ENCODE measurements around the gene ERFL.

DNA sequence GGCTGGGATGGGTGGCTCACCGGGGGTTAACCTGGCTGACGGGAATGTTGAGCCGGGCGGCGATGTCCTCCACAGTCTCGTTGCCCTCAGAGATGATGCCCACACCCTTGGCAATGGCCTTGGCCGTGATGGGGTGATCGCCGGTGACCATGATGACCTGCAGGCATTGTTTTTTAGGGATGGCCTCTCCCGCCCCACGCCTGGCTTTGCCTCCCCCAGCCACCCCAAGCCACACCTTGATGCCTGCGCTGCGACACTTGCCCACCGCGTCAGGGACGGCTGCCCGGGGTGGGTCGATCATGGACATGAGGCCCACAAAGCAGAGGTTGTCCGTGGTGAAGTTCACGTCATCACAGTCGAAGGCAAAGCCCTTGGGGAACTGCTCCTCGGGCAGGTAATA lies 49.7 kb upstream of the ERFL start:
- TF ChIP-seq EZH2 (IDR thresholded peaks at IDR 0.05; ENCODE audit: borderline replicate concordance, low read depth, low read length, severe bottlenecking): no peak
- TF ChIP-seq, protein P1, sequence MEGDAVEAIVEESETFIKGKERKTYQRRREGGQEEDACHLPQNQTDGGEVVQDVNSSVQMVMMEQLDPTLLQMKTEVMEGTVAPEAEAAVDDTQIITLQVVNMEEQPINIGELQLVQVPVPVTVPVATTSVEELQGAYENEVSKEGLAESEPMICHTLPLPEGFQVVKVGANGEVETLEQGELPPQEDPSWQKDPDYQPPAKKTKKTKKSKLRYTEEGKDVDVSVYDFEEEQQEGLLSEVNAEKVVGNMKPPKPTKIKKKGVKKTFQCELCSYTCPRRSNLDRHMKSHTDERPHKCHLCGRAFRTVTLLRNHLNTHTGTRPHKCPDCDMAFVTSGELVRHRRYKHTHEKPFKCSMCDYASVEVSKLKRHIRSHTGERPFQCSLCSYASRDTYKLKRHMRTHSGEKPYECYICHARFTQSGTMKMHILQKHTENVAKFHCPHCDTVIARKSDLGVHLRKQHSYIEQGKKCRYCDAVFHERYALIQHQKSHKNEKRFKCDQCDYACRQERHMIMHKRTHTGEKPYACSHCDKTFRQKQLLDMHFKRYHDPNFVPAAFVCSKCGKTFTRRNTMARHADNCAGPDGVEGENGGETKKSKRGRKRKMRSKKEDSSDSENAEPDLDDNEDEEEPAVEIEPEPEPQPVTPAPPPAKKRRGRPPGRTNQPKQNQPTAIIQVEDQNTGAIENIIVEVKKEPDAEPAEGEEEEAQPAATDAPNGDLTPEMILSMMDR (IDR thresholded peaks at IDR 0.05; ENCODE audit: borderline replicate concordance, extremely low read depth, low read length, poor library complexity, severe bottlenecking): no peak
